HG02623 (cell line): ENCODE results near the gene NPRL2.
A peak's percentile ranks its signal among the peaks of the same experiment; 100 is the strongest.
"Not testable (repeated sequence)": the region's sequence is repeated elsewhere in the genome, so short reads cannot be mapped to it uniquely, and the experiment has no call there.

Source experiments
- ATAC-seq: cut with Tn5 transposase; IDR thresholded peaks from one replicate; pipeline ENCODE4 v1.9.1; 2021; ENCODE audit warnings: moderate library complexity; ENCODE audit not compliant: unreplicated experiment

The NPRL2 gene

DNA sequence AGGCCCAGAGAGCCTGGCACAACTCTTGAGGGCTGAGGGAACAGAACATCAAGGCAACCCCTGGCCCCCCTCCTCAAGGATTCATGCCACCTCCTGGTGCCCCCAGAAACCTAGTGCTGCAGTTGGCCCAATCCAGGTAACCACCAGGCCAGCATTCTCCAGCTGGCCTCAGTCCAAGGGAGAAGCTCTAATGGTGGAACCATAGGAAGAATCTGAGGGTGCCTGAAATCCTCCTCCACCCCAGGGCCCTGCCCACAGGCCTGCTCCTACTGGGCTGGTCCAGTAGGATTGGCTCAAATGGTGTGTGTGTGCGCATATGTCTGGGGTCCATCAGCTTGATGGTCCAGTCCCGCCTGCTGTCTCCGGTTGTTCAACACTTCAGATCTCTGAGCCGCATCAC lies 35.8 kb downstream of the NPRL2 start:
- no peak for ATAC-seq

DNA sequence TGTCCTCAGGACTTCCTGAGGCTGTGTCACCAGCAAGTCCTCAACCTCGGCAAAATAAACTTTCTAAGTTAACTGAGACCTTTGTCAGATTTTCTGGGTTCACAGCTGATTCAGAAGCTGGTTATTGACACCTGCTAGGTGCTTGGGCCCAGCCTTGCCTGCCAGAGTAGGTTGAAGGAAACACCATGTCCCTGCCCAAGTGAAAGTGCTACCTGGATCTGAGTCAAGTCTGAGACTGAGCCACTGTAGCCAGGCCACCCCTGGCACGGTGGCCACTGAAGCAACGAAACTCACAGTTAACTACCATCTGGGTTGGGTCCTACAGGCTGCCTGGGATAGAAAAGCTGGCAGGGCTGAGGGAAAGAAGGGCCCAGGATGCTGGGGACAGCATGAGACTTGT lies 36.2 kb downstream of the NPRL2 start:
- no peak for ATAC-seq

DNA sequence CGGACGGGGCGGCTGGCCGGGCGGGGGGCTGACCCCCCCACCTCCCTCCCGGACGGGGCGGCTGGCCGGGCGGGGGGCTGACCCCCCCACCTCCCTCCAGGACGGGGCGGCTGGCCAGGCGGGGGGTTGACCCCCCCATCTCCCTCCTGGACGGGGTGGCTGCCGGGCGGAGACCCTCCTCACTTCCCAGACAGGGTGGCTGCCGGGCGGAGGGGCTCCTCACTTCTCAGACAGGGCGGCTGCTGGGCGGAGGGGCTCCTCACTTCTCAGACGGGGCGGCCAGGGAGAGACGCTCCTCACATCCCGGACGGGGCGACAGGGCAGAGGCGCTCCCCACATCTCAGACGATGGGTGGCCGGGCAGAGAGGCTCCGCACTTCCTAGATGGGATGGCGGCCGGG lies 38.5 kb downstream of the NPRL2 start:
- ATAC-seq, result not testable (repeated sequence)

DNA sequence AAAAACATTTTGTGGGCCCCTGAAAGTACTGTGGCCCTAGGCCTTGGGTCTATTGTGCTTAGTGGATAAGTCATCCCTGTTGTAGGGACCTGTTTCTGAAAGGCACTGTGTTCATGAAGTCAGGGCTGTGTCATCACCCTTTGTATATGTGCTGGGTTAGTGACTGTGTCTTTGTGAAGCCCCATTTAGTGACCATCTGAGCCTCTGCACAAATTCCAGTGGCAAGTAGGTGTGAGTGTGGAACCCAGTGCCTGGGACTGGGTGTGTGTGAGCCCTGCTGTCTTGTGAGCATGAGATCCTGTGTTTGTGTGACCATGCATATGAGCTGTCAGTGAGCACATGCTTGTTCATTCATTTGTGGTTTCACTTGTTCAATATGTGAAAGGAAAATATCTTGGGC lies 46.0 kb downstream of the NPRL2 start:
- ATAC-seq, result no peak

DNA sequence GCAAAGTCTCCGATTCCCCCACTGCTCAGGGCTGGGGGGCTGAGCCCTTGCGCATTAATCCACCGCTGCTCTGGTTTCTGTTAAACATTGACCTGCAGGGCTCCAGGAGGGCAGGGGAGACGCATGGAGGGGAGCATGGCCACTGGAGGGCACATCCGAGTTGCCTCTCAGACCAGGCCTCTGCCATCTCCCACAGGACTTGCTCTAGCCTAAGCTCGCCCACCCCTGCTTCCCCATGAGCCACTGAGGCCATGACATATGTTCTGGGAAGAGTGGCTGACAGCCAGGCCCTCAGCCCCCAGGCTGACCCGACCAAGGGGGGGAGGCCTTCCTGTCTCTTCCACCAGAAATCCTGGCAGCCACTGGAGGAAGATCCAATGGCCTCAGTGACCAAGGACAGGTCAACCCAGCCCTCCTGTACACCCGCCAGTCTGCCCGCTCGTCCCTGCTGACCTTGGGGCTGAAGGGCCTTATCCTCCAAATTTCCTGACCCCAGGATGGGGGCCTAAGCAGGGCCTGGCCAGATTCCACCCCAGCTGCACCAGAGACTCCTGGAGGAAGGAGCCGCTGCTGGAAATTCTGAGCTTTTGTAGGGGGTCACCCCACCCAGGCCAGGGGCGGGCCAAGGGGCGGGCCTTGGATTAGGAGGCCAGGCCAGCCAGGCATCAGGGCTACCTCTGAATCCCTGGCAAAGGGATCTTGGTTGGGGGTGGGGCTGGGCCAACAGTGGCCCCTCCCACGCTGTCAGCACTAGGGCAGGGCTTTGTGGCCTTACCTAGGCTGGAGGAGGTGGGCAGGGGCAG lies 47.4 kb downstream of the NPRL2 start, which contains the start of gene HYAL1:
Gene HYAL1 (minus strand): TSS at position 562 of the 803 bp plus-strand sequence. CDS start 618 bp downstream, outside the sequence.
- no peak for ATAC-seq

DNA sequence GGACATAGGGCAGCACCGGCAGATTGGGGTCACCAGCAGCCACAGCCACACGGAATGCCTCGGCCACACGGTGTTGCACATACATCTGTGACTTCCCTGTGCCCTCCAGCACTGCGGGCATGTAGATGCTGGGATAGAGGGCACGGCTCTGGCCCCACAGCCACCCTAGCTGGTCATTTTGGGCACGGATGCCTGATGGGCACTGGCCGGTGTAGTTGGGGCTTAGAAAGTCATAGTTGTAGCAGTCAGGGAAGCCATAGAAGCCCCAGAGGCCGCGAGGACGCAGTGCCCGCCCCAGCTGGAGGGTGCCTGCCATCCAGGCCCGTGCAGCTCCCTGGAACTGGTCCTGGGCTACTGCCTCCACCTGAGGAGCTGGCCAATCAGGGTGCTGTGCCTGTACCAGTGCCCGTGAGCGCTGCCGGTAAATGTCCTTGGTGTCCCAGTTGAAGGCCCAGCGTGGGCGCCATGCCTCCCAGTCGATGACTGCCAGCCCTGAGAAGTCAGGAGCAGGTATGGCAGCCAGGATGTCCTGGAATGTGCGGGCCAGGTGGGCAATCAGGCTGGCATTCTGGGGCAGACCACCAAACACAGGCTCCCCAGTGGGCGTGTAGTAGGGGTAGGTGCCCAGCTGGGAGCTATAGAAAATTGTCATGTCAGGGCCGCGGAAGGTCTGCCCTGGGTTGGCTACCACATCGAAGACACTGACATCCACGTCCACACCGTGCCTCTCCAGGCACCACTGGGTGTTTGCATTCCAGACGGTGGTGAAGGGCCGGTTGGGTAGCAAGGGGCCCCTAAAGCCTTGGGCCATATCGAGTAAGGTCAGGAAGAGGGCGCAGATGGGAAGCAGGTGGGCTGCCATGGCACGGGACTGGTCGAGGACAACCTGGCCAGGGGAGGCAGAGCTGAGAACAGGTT lies 48.2 kb downstream of the NPRL2 start:
- ATAC-seq, result no peak

DNA sequence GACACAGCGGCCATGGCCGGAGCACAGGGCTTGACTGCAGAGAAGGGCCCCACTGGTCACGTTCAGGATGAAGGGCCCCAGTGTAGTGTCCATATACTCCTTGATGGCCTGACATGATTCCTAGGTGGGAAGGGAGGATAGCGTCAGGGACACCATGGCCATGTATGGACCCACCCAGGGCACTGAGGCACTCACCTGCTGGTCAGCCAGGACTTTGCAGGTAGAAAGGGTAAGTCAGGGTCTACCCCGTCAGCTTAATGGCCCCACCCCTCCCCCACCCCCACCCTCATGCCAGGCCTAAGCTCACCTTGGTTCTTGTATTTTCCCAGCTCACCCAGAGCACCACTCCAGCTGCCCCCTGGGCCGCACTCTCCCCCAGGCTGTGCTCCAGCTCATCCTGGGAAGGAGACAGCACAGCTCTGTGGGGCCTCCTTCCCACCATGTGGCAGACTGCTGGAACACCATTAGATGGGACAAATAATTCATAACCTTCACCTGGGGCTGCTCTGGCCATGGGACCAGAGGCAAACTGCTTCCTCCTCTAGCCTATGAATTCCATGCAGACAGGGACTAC lies 49.8 kb downstream of the NPRL2 start:
- ATAC-seq, result no peak

DNA sequence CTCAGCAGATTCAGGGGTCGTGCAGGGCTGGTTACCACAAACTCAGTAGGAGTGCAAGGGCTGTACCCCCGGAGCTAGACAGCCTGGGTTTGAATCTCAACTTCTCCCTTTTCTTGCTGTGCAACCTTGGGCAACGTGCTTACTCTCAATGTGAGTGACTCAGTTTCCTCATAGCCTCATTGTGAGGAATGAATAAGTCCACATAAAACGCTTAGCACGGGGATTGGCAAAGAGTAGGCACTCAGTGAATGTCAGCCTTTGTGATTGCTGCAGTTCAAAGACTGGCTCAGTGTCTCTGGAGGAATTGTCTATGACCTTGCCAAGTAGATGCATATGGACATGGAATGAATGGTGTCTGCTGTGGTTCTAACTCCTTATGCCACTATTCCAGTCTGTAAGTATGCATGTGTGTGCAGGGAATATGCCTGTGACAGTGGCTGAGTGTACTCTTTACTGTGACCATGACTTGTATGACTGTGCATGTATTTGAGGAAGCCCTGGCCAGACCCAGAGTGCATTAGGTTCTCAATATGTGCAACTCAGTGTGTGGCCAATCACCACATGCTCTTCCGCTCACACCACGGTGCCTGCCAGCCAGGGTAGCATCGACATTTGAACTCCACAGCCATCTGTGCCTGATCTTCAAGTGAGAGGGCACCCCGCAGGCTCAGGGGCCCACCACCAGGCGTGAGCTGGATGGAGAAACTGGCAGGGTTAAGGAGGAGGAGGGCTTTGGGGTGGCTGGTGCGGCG lies 50.5 kb downstream of the NPRL2 start:
- no peak for ATAC-seq

DNA sequence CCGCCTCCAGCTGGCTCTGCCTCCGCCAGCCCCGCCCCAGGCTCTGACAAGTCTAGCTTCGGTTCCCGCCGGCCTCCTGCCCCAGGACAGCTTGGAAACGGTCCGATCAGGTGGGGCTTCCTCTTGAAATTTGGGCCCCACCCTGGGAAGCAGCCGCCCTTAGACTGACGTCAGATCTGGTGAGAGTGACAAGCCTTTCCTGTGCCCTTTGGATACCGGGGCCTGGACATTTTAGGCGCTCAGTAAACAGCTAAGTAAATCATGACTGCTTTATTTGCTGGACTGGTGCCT lies 51.0 kb downstream of the NPRL2 start:
- ATAC-seq, result no peak

DNA sequence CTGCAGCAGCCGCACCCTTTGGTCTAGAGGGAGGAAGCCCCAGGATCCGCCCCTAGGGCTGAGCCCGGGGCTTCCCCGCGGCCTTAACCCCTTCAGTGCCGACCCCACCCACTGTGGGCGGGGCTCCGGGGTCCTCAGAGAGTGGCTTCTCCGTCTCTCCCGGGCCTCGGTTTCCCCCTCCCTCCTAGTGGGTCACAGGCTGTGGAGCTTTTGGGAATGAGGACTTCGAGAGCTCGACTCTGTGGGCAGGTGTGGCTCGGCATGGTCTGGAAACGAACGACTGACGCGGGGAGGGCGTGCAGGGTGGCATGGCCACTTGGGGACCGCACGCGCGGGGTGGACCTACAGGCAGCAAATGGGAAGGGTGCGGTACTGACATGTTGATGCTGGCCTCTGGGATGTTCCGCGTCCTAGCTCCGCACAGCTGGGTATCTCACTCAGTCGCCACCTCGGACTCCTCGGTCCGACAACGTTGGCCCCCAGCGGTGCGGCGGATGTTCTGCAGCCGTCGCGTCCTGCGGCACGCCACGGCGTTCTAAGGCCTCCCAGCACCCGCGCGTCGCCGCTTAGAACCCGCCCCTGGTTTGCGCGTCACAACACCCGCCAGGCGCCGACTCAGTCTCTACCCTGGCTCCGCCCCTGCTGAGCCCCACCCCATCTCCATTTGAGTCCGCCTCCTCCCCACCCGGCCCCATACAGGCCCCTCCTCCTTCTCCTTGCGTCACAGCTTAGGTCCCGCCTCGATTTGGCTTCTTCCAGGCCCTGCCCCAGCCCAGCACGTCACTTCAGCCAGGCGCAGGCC lies 51.5 kb downstream of the NPRL2 start, which contains the start of the genes HYAL3 and NAA80:
Gene HYAL3 (minus strand): TSS at position 570 of the 802 bp plus-strand sequence. CDS start 3,803 bp downstream, outside the sequence.
Gene NAA80 (minus strand): TSS at position 570 of the 802 bp plus-strand sequence. CDS start 1,942 bp downstream, outside the sequence.
- ATAC-seq, result peak; percentile 80

DNA sequence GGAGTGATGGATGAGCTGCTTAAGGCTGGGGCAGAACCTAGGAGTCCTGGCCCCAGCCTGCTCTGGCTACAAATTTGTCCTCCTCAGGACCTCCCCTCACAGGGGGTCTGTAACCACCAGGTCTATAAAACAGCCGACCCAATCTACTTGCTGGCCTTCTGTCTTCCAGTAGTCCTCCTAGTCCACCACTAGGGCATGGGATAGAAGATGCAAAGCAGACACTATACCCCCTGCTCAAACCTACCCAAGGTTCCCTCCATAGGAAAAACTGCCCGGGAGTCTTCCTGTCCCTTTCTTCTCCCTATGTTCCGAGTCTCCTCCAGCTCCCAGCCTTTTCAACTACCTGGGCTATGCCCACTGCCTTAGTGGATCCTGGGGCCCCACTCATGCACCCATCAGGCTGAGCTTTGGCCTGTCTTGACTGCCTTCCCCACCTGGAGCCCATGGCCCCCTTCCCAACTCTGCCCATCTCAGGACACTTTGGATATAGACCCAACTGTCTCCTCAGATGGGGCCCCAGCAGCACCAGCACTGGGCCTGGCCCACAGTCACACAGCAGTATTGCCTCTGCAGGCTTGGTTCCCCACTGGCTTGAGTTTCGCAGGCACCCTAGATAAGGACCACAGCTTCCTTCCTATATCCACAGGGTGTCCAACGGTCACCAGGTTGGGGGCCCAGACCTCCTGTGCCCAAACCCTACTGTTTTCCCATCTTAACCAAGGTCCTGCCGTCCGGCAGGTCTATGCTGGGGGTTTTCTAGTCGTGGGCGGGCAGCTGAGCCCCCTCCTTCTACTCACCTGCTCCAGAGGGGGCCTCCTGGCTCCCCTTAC lies 52.5 kb downstream of the NPRL2 start:
- no peak for ATAC-seq

DNA sequence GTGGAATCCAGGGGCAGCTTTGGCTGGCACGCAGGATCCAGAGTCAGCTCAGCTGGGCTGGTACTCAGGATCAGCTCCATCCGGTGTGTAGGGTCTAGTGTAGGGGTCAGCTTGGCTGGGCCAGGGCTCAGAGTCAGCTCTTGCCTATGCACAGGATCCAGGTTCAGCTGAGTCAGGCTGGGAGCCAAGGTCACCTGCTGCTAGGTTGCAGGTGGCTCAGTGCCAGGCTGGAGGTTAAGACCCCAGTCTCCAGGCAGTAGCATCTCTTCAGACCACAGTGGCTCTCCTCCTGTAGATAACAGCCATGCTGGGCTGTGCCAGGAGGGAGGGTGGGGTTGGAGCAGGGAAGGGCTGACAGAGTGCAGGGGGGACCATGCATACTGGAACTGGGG lies 53.2 kb downstream of the NPRL2 start:
- ATAC-seq, result no peak
